C4-2B (cell line): Measurements from ENCODE around the gene TMEM98.
"Not testable (repeated sequence)": the region's sequence is repeated elsewhere in the genome, so short reads cannot be mapped to it uniquely, and the experiment has no call there.

ENCODE experiments used
- H3K27ac ChIP-seq: fragments of 450-650 bp; 2 replicates; pipeline ENCODE4 v1.5.1; 2017
- ZFX ChIP-seq: fragments of 450-650 bp; IDR thresholded peaks from 2 replicates; pipeline ENCODE4 v1.6.1; 2017
- TF ChIP-seq, protein P1 (sequence below): fragments of 450-650 bp; conservative IDR thresholded peaks from 2 replicates; pipeline ENCODE4 v1.5.1; 2017; ENCODE audit warnings: mild to moderate bottlenecking

Gene TMEM98

GRCh38 chr17:32917081-32917480 lies 10.9 kb upstream of the TMEM98 start:
- TF ChIP-seq, protein P1, sequence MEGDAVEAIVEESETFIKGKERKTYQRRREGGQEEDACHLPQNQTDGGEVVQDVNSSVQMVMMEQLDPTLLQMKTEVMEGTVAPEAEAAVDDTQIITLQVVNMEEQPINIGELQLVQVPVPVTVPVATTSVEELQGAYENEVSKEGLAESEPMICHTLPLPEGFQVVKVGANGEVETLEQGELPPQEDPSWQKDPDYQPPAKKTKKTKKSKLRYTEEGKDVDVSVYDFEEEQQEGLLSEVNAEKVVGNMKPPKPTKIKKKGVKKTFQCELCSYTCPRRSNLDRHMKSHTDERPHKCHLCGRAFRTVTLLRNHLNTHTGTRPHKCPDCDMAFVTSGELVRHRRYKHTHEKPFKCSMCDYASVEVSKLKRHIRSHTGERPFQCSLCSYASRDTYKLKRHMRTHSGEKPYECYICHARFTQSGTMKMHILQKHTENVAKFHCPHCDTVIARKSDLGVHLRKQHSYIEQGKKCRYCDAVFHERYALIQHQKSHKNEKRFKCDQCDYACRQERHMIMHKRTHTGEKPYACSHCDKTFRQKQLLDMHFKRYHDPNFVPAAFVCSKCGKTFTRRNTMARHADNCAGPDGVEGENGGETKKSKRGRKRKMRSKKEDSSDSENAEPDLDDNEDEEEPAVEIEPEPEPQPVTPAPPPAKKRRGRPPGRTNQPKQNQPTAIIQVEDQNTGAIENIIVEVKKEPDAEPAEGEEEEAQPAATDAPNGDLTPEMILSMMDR: no peak
- no peak for TF ChIP-seq ZFX
- no peak overlapping the region for H3K27ac ChIP-seq

GRCh38 chr17:32917842-32918241 lies 10.1 kb upstream of the TMEM98 start:
- TF ChIP-seq, protein P1: no peak
- TF ChIP-seq ZFX: no peak
- no peak overlapping the region for H3K27ac ChIP-seq

DNA sequence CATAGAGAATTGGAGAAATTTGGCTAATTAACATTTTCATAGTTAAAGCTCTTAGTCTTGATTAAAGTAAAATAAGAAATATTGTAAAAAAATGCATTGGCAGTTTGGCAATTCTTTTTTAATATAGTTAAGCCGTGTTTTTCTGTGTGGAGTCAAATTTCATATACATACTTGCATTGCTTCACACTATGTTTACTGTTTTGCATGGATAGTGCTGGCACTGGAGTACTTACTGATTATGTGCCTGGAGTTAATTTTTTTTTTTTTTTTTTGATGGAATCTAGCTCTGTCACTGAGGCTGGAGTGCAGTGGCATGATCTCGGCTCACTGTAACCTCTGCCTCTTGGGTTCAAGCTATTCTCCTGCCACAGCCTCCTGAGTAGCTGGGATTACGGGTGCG lies 8.1 kb upstream of the TMEM98 start:
- not testable (repeated sequence) for H3K27ac ChIP-seq

GRCh38 chr17:32920293-32920692 lies 7.7 kb upstream of the TMEM98 start:
- no peak overlapping the region for H3K27ac ChIP-seq

DNA sequence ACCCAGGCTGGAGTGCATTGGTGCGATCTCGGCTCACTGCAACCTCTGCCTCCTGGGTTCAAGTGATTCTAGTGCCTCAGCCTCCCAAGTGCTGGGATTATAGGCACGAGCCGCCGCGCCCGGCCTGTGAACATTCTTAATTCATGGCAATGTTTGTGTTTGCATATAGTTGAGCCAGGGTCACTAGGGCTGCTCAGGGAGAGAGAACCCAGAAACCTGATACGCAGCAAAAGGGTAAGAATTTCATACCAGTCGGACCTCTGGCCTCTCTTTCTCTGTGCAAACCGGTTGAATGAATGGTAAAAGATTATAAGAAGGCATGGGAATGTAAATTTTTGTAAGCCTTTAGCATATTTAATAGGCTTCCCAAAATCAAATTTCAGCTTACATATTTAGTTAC lies 6.9 kb upstream of the TMEM98 start:
- H3K27ac ChIP-seq: no peak overlapping the region
- TF ChIP-seq, protein P1: no peak
- no peak for TF ChIP-seq ZFX

More at GRCh38 chr17:32920293-32920692, 7.7 kb upstream of the TMEM98 start:
- no peak for TF ChIP-seq ZFX
- TF ChIP-seq, protein P1: no peak

DNA sequence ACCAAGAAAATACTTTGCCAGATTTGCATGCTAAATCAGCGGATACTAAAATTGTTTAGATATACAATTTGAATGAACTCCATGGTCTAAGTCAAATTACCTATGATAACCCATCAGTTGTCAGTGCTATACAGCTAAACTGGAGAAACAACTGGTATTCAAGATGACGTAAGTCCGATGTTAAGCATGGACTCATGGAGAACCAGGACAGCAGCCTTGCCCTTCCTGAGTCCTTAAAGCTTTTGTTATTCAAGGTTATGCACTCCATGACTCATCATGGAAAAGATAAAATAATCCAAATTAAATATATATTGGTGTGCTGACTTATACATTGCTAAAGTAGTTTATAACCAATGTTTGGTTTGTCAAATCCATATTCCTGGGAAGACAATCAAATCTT lies 4.0 kb upstream of the TMEM98 start:
- not testable (repeated sequence) for H3K27ac ChIP-seq

DNA sequence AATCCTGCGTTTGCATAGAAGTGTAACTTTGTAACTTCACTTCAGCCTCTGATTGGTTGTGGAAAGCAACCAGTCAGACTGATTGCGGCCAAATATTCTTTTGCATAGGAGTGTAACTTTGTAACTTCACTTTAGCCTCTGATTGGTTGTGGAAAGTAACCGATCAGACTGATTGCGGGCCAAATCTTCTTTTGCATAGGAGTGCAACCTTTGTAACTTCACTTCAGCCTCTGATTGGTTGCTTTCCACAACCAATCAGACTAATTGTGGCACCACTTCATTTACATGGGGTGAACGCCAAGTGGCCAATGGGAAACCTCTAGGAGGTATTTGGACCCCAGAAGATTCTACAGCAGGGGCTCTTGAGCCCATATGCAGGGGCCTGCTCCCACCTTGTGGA lies 1.8 kb upstream of the TMEM98 start:
- TF ChIP-seq, protein P1: no peak
- TF ChIP-seq ZFX: no peak
- H3K27ac ChIP-seq: no peak overlapping the region

DNA sequence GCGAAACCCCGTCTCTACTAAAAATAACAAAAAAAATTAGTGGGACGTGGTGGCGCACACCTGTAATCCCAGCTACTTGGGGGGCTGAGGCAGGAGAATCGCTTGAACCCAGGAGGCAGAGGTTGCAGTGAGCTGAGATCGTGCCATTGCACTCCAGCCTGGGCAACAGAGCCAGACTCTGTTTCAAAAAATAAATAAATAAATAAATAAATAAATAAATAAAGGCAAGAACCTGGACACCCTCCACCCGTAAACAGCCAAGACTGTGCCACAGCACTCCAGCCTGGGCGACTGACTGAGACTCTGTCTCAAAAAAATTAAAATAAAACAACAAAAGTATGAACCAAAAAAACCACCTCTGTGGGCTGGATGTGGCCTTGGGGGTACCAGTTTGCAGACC lies 1.2 kb upstream of the TMEM98 start:
- H3K27ac ChIP-seq: not testable (repeated sequence)

DNA sequence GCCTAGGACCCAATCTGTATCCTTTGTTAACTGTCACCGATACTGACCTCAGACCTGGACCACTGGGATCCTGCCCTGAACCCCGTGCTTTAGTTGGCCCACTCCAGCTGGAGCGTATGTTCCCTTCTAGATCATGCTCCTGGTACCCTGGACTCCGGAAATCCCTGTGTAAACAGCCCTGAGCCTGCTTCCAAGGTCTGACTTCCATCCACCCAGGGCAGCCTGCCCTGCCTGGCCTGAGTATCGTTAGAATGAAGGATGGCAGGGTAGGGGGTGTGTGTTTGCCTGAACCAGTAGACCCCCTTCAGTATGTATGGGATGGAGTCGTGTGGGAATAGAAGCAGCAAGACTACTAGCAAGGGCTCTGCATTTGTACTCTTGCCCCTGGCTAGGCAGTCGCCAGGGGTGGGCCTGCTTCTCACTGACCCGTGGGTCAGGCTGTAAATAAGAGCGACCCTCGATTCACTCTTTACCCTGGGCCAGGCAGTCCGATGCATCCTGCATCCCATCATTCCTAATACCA lies 691 bp upstream of the TMEM98 start:
- peak overlapping the region; percentile 66 for H3K27ac ChIP-seq
- TF ChIP-seq ZFX: no peak
- TF ChIP-seq, protein P1: no peak
